ENCODE results near the gene LRFN4. TPM values are rescaled to one million over a fixed set of nuclear protein-coding genes. Genes with fewer than 3 reads are reported as not detected.

LRFN4 gene
- total RNA-seq, 1 experiment from 2014 or later = 30.3 TPM

DNA sequence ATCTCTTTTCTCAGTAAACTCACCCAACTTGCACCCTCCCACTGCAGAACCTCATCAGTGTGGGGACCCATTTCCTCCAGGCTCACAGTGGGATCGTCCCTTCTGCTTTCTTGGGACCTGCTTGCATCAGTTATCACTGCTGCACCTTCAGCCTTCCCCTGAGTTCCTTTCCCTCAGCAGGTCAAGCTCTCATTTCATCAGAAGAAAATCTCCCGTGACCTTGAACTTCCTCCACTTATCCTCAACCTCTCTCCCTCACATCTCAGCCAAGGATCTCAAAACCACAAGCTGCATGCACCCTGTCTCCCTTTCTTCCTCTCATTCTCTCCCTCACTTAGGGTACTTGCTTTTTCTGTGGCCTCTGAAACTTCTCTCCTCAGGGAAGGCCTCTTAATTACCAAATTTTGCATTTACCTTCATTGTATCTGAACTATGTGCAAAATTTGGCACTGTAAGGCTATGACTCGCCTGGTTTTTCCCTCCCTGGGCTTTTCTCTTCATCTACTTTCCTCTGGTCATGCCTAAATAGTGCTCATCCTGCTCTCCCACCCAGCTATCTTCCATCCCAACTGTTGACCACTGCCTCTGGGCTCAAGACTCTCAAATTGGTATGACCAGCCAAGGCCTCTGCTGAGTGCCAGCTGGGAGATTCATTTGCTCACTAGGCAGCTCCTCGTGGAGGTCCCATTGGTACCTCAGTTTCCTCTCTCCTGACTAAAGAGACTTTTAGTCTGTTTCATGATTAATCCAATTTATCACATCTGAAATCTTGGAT is 16.4 kb upstream of the LRFN4 start:
- H3K9me3 Mint-ChIP-seq (ENCODE audit: low read depth, unreplicated experiment) = no peaks in the 10 kb centered on the region
- no peak for DNase-seq
- CTCF ChIA-PET = no interaction called here
- intact Hi-C loops (cut with micrococcal nuclease; ENCODE audit: unreplicated experiment) = no loop called here
- BruUV-seq (replicated peaks) = no TSS peak
- H3K36me3 Mint-ChIP-seq (ENCODE audit: insufficient read depth, unreplicated experiment) = peaks cover 51% of the 10 kb centered on the region
- no peak overlapping the region for H3K27ac Mint-ChIP-seq (ENCODE audit: unreplicated experiment)
- peaks cover 32% of the 10 kb centered on the region for H3K4me1 Mint-ChIP-seq (ENCODE audit: low read depth, unreplicated experiment)
- no peak for TF ChIP-seq CTCF (IDR thresholded peaks at IDR 0.05; ENCODE audit: unreplicated experiment)
- H3K4me3 Mint-ChIP-seq (ENCODE audit: low read depth, unreplicated experiment) = no peak overlapping the region
- H3K27me3 Mint-ChIP-seq (ENCODE audit: unreplicated experiment) = no peaks in the 10 kb centered on the region

DNA sequence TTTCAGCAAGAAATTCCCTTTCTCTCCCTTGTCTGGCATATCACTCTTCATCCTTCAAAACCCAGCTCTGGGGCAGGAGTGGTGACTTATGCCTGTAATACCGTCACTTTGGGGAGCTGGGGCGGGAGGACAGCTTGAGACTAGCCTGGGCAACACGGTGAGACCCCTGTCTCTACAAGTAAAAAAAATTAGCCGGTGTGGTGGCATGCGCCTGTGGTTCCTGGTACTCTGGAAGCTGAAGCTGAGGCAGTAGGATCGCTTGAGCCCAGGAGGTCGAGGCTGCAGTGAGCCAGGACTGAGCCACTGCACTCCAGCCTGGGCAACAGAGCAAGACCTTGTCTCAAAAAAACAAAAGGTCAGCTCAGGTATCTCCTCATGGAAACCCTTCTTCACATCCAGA is 15.0 kb upstream of the LRFN4 start:
- intact Hi-C loops (cut with micrococcal nuclease; ENCODE audit: unreplicated experiment) = no loop called here
- Mint-ChIP-seq H3K27me3 (ENCODE audit: unreplicated experiment) (no peaks in the 10 kb centered on the region), H3K9me3 (ENCODE audit: low read depth, unreplicated experiment) (no peaks in the 10 kb centered on the region), H3K4me1 (ENCODE audit: low read depth, unreplicated experiment) (peaks cover 32% of the 10 kb centered on the region), H3K36me3 (ENCODE audit: insufficient read depth, unreplicated experiment) (peaks cover 62% of the 10 kb centered on the region), H3K27ac (ENCODE audit: unreplicated experiment) (peak overlapping the region; percentile 94), H3K4me3 (ENCODE audit: low read depth, unreplicated experiment) (peak overlapping the region; percentile 92)
- DNase-seq = no peak
- CTCF ChIA-PET = interaction anchor here (0.5 to 1.7 kb wide), 3 partner anchors 39 to 394 kb away, joined by 3 to 5 read pairs (median 4); no protein-coding TSS in a partner anchor
- no peak for TF ChIP-seq CTCF (IDR thresholded peaks at IDR 0.05; ENCODE audit: unreplicated experiment)
- BruUV-seq (replicated peaks) = no TSS peak

GRCh38 chr11:66842501-66842895 is 14.4 kb upstream of the LRFN4 start:
- Mint-ChIP-seq H3K4me1 (ENCODE audit: low read depth, unreplicated experiment) (peaks cover 32% of the 10 kb centered on the region), H3K27ac (ENCODE audit: unreplicated experiment) (peak overlapping the region; percentile 94), H3K36me3 (ENCODE audit: insufficient read depth, unreplicated experiment) (peaks cover 64% of the 10 kb centered on the region), H3K4me3 (ENCODE audit: low read depth, unreplicated experiment) (peak overlapping the region; percentile 92), H3K9me3 (ENCODE audit: low read depth, unreplicated experiment) (no peaks in the 10 kb centered on the region), H3K27me3 (ENCODE audit: unreplicated experiment) (no peaks in the 10 kb centered on the region)
- intact Hi-C loops (cut with micrococcal nuclease; ENCODE audit: unreplicated experiment) = no loop called here
- no peak for TF ChIP-seq CTCF (IDR thresholded peaks at IDR 0.05; ENCODE audit: unreplicated experiment)
- BruUV-seq (replicated peaks) = no TSS peak
- no peak for DNase-seq
- CTCF ChIA-PET = interaction anchor here (0.5 to 1.7 kb wide), 3 partner anchors 39 to 393 kb away, joined by 3 to 5 read pairs (median 4); no protein-coding TSS in a partner anchor

- Mint-ChIP-seq H3K9me3 (ENCODE audit: low read depth, unreplicated experiment) (no peaks in the 10 kb centered on the region), H3K27ac (ENCODE audit: unreplicated experiment) (peak within 1 kb of the TSS; percentile 94), H3K36me3 (ENCODE audit: insufficient read depth, unreplicated experiment) (peaks cover 64% of the 10 kb centered on the region), H3K27me3 (ENCODE audit: unreplicated experiment) (no peaks in the 10 kb centered on the region), H3K4me1 (ENCODE audit: low read depth, unreplicated experiment) (peaks cover 32% of the 10 kb centered on the region), H3K4me3 (ENCODE audit: low read depth, unreplicated experiment) (peak within 1 kb of the TSS; percentile 92)
- no peak for TF ChIP-seq CTCF (IDR thresholded peaks at IDR 0.05; ENCODE audit: unreplicated experiment)
- intact Hi-C loops (cut with micrococcal nuclease; ENCODE audit: unreplicated experiment) = no loop called here
- peak; percentile 94 for DNase-seq
- CTCF ChIA-PET = interaction anchor here (0.6 to 1.7 kb wide), 3 partner anchors 13 to 179 kb away, joined by 3 to 5 read pairs (median 3); no protein-coding TSS in a partner anchor
- BruUV-seq (replicated peaks) = no TSS peak
These were observed 13.7 kb upstream of the LRFN4 start, which contains the start of gene RCE1 for GRCh38 chr11:66842896-66843775. TSS of gene RCE1 (plus strand) at chr11:66843441. CDS start at chr11:66843456, 15 bp downstream.
